GM23338 (cell line): ENCODE measurements around the gene IKZF1. TPM values are rescaled to one million over a fixed set of nuclear protein-coding genes. Genes with fewer than 3 reads are reported as not detected.

Experiments used
- ATAC-seq: fragments of 200-7000 bp; cut with Tn5 transposase; 3 replicates; pipeline ENCODE4 v1.9.1; 2020
- DNase-seq: peaks from one replicate; pipeline ENCODE4 v3.0.0-alpha.2; 2015; ENCODE audit warnings: low spot score
- H2AFZ ChIP-seq: fragments of 200-600 bp; sonication (generic); 2 replicates; pipeline ENCODE4 v1.8.0; 2016; ENCODE audit warnings: antibody characterized with exemption, mild to moderate bottlenecking, moderate library complexity
- H3F3A ChIP-seq: fragments of 200-600 bp; sonication (generic); replicated peaks from 2 replicates; pipeline ENCODE4 v1.8.0; 2017; ENCODE audit warnings: antibody characterized with exemption, mixed run types, low read depth
- H3K27ac ChIP-seq: fragments of 200-600 bp; sonication (generic); 2 replicates; pipeline ENCODE4 v1.6.1; 2016; ENCODE audit warnings: low read depth
- H3K27me3 ChIP-seq: fragments of 200-600 bp; sonication (generic); 2 replicates; pipeline ENCODE4 v1.8.0; 2016; ENCODE audit warnings: mild to moderate bottlenecking, mixed run types, moderate library complexity; ENCODE audit not compliant: insufficient read depth
- H3K36me3 ChIP-seq: fragments of 200-600 bp; sonication (generic); 2 replicates; pipeline ENCODE4 v1.8.0; 2016; ENCODE audit warnings: mild to moderate bottlenecking; ENCODE audit not compliant: insufficient read depth
- H3K4me1 ChIP-seq: fragments of 200-600 bp; sonication (generic); 2 replicates; pipeline ENCODE4 v1.8.0; 2016; ENCODE audit warnings: mild to moderate bottlenecking, moderate library complexity; ENCODE audit not compliant: insufficient read depth
- H3K4me2 ChIP-seq: fragments of 200-600 bp; sonication (generic); 2 replicates; pipeline ENCODE4 v1.7.1; 2017; ENCODE audit warnings: mixed run types
- H3K4me3 ChIP-seq: fragments of 200-600 bp; sonication (generic); 2 replicates; pipeline ENCODE4 v1.6.1; 2016; ENCODE audit warnings: mixed run types
- H3K79me2 ChIP-seq: fragments of 200-600 bp; sonication (generic); replicated peaks from 2 replicates; pipeline ENCODE4 v1.8.0; 2017; ENCODE audit warnings: mild to moderate bottlenecking; ENCODE audit not compliant: insufficient read depth
- H3K9me2 ChIP-seq: fragments of 200-600 bp; sonication (generic); 2 replicates; pipeline ENCODE4 v1.8.0; 2017; ENCODE audit not compliant: insufficient read depth
- H4K20me1 ChIP-seq: fragments of 200-600 bp; sonication (generic); replicated peaks from 2 replicates; pipeline ENCODE4 v1.8.0; 2017; ENCODE audit warnings: mild to moderate bottlenecking; ENCODE audit not compliant: insufficient read depth
- H3K27ac Mint-ChIP-seq: 2 replicates; pipeline ENCODE4 v1.8.0; 2020; ENCODE audit warnings: inconsistent platforms, mild to moderate bottlenecking, moderate library complexity, mixed read lengths
- H3K27me3 Mint-ChIP-seq: 3 replicates; pipeline ENCODE4 v1.8.0; 2022; ENCODE audit warnings: low read depth, mild to moderate bottlenecking, moderate library complexity, mixed read lengths, inconsistent platforms; ENCODE audit not compliant: insufficient read depth, poor library complexity
- H3K36me3 Mint-ChIP-seq: 3 replicates; pipeline ENCODE4 v1.8.0; 2021; ENCODE audit warnings: low read depth, mild to moderate bottlenecking, inconsistent platforms, moderate library complexity, mixed read lengths
- H3K4me1 Mint-ChIP-seq: 3 replicates; pipeline ENCODE4 v1.8.0; 2020; ENCODE audit warnings: mild to moderate bottlenecking, inconsistent platforms, mixed read lengths
- H3K4me3 Mint-ChIP-seq: 3 replicates; pipeline ENCODE4 v1.8.0; 2021; ENCODE audit warnings: moderate library complexity, mild to moderate bottlenecking, inconsistent platforms, mixed read lengths
- H3K9me3 Mint-ChIP-seq: 3 replicates; pipeline ENCODE4 v1.8.0; 2020; ENCODE audit warnings: moderate library complexity, mild to moderate bottlenecking, inconsistent platforms, mixed read lengths
- CREB1 ChIP-seq: fragments of 250-450 bp; sonication (Bioruptor Pico); IDR thresholded peaks from 2 replicates; pipeline ENCODE4 v1.5.0; 2020; ENCODE audit warnings: low read depth, mild to moderate bottlenecking, moderate library complexity
- CTCF ChIP-seq, 2 experiments: fragments of 200-600 bp in 1 of 2; sonication (generic) in 1 of 2; conservative IDR thresholded peaks; 2 replicates each; pipeline versions ENCODE4 v1.5.1 to v1.6.1; 2016 to 2017; ENCODE audit warnings: antibody characterized with exemption in 2 of 2, low read depth in 2 of 2, mild to moderate bottlenecking in 2 of 2, moderate library complexity in 1 of 2
- ETS1 ChIP-seq: IDR thresholded peaks from 2 replicates; pipeline ENCODE4 v1.6.1; 2016; ENCODE audit warnings: antibody characterized with exemption
- JUNB ChIP-seq: IDR thresholded peaks from one replicate; pipeline ENCODE4 v1.6.1; 2016; ENCODE audit warnings: antibody characterized with exemption; ENCODE audit not compliant: unreplicated experiment
- NANOG ChIP-seq: IDR thresholded peaks from 2 replicates; pipeline ENCODE4 v1.6.1; 2016; ENCODE audit warnings: antibody characterized with exemption, borderline replicate concordance
- POLR2AphosphoS5 ChIP-seq: IDR thresholded peaks from 2 replicates; pipeline ENCODE4 v1.6.1; 2016; ENCODE audit warnings: antibody characterized with exemption, low read depth
- REST ChIP-seq: IDR thresholded peaks from one replicate; pipeline ENCODE4 v1.6.1; 2018; ENCODE audit warnings: antibody characterized with exemption; ENCODE audit not compliant: unreplicated experiment
- ZNF331 ChIP-seq: fragments of 250-450 bp; sonication (Bioruptor Pico); IDR thresholded peaks from 2 replicates; pipeline ENCODE4 v1.5.0; 2020; ENCODE audit warnings: low read depth, mild to moderate bottlenecking, moderate library complexity
- polyA plus RNA-seq: library from polyadenylated mRNA; unstranded; fragments of >200 nt; fragmentation: Nextera tagmentation; extraction: Ambion mirVana; gene quantifications from 2 replicates; pipeline ENCODE4 v1.2.1, GENCODE V29; 2016
- total RNA-seq: library from RNA; depleted of rRNA; stranded (reverse); fragments of >200 nt; shearing (Covaris generic); gene quantifications from 2 replicates; pipeline ENCODE4 v1.2.3, GENCODE V29; 2014

The IKZF1 gene
- total and polyA plus RNA-seq, 2 experiments from 2014 or later: 0.57 to 1.8 TPM

- TF ChIP-seq ETS1 (no peak), JUNB (no peak), CREB1 (CRISPR knock-in tag) (no peak), POLR2AphosphoS5 (no peak), NANOG (no peak), ZNF331 (CRISPR knock-in tag) (no peak)
Measured at GRCh38 chr7:50371551-50372021, 67.1 kb downstream of the IKZF1 start (continued).

- H3K27me3 ChIP-seq: no peaks in the 10 kb centered on the region
- no peak overlapping the region for H3K27ac ChIP-seq
- H3K27me3 Mint-ChIP-seq: no peaks in the 10 kb centered on the region
- no peak for DNase-seq
- no peak for ATAC-seq
- H3K27ac Mint-ChIP-seq: no peak overlapping the region
- H2AFZ ChIP-seq: no peak overlapping the region
- no peaks in the 10 kb centered on the region for H3K36me3 ChIP-seq
- H3K4me1 ChIP-seq: peaks cover 15% of the 10 kb centered on the region
- H4K20me1 ChIP-seq: no peaks in the 10 kb centered on the region
- H3K9me2 ChIP-seq: no peaks in the 10 kb centered on the region
- H3F3A ChIP-seq: no peaks in the 10 kb centered on the region
- H3K79me2 ChIP-seq: no peaks in the 10 kb centered on the region
- no peaks in the 10 kb centered on the region for H3K36me3 Mint-ChIP-seq
- no peak overlapping the region for H3K4me3 ChIP-seq
- H3K4me3 Mint-ChIP-seq: no peak overlapping the region
- peaks cover 13% of the 10 kb centered on the region for H3K4me1 Mint-ChIP-seq
- no peak overlapping the region for H3K4me2 ChIP-seq
- no peak for TF ChIP-seq REST
- no peaks in the 10 kb centered on the region for H3K9me3 Mint-ChIP-seq
Measured at GRCh38 chr7:50372923-50373322, 68.4 kb downstream of the IKZF1 start.

- peak overlapping the region; percentile 69; the same call in 1 of the 2 replicates for H2AFZ ChIP-seq
- no peak overlapping the region for H3K4me2 ChIP-seq
- no peak for ATAC-seq
- H3K4me3 ChIP-seq: no peak overlapping the region
- H3K79me2 ChIP-seq: no peaks in the 10 kb centered on the region
- no peaks in the 10 kb centered on the region for H3K27me3 ChIP-seq
- H3K27me3 Mint-ChIP-seq: peaks cover 6% of the 10 kb centered on the region
- DNase-seq: no peak
- H3K4me3 Mint-ChIP-seq: no peak overlapping the region
- peaks cover 45% of the 10 kb centered on the region for H3K4me1 Mint-ChIP-seq
- no peaks in the 10 kb centered on the region for H3F3A ChIP-seq
- H3K4me1 ChIP-seq: peaks cover 44% of the 10 kb centered on the region
- no peaks in the 10 kb centered on the region for H3K9me2 ChIP-seq
- no peak overlapping the region for H3K27ac ChIP-seq
- no peaks in the 10 kb centered on the region for H3K9me3 Mint-ChIP-seq
- H4K20me1 ChIP-seq: no peaks in the 10 kb centered on the region
- no peaks in the 10 kb centered on the region for H3K36me3 Mint-ChIP-seq
- H3K27ac Mint-ChIP-seq: no peak overlapping the region
- H3K36me3 ChIP-seq: no peaks in the 10 kb centered on the region
- TF ChIP-seq ETS1 (no peak), NANOG (no peak), CTCF (conservative IDR thresholded peaks at IDR 0.05; ENCODE audit: low read depth in 2 of 2) (no peak), POLR2AphosphoS5 (no peak)
Measured at GRCh38 chr7:50376056-50376820, 71.7 kb downstream of the IKZF1 start.
